ENCODE data around the gene CRAMP1.
A peak's percentile ranks its signal among the peaks of the same experiment; 100 is the strongest.

The CRAMP1 gene

GRCh38 chr16:1596516-1596915, 15.6 kb upstream of the CRAMP1 start:
- no peak overlapping the region for H3K4me2 ChIP-seq
- no peak overlapping the region for H3K9ac ChIP-seq
- TF ChIP-seq Cebpa-rat (IDR thresholded peaks at IDR 0.05), result no peak
- peaks cover 51% of the 10 kb centered on the region for H3K36me3 ChIP-seq
- no peaks in the 10 kb centered on the region for H4K20me1 ChIP-seq
- H3K4me1 ChIP-seq, result peaks cover 16% of the 10 kb centered on the region
- H3K9me3 ChIP-seq, result no peaks in the 10 kb centered on the region; the same call in 1 of the 2 replicates
- no peaks in the 10 kb centered on the region for H3K27me3 ChIP-seq
- no peak overlapping the region for H3K4me3 ChIP-seq
- no peak overlapping the region for H3K27ac ChIP-seq

GRCh38 chr16:1597154-1597553, 15.0 kb upstream of the CRAMP1 start:
- TF ChIP-seq Cebpa-rat (IDR thresholded peaks at IDR 0.05), result no peak
- Histone ChIP-seq H3K9me3 (no peaks in the 10 kb centered on the region; the same call in 1 of the 2 replicates), H3K4me1 (peaks cover 16% of the 10 kb centered on the region), H3K4me3 (no peak overlapping the region), H3K27ac (no peak overlapping the region), H3K9ac (no peak overlapping the region), H3K27me3 (no peaks in the 10 kb centered on the region), H3K36me3 (peaks cover 51% of the 10 kb centered on the region), H3K4me2 (no peak overlapping the region), H4K20me1 (no peaks in the 10 kb centered on the region)

DNA sequence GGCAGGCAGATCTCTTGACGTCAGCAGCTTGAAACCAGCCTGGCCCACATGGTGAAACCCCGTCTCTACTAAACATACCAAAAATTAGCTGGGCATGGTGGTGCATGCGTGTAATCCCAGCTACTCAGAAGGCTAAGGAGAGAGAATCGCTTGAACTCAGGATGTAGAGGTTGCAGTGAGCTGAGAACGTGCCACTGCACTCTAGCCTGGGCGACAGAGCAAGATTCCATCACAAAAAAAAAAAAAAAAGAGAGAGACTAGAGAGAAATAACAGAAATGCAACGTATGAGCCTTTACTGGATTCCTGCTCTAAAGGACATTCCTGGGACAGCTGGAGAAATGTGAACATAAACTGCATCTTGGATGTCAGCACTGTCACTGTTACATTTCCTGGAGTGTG, 11.1 kb upstream of the CRAMP1 start:
- Histone ChIP-seq H3K36me3 (peaks cover 57% of the 10 kb centered on the region), H3K27ac (no peak overlapping the region), H3K4me2 (no peak overlapping the region), H3K4me3 (no peak overlapping the region), H3K9ac (no peak overlapping the region), H3K27me3 (no peaks in the 10 kb centered on the region), H4K20me1 (no peaks in the 10 kb centered on the region), H3K4me1 (no peaks in the 10 kb centered on the region), H3K9me3 (no peaks in the 10 kb centered on the region; the same call in 1 of the 2 replicates)
- TF ChIP-seq Cebpa-rat (IDR thresholded peaks at IDR 0.05), result no peak

GRCh38 chr16:1601489-1601888, 10.7 kb upstream of the CRAMP1 start:
- Histone ChIP-seq H3K9me3 (no peaks in the 10 kb centered on the region; the same call in 1 of the 2 replicates), H3K27me3 (no peaks in the 10 kb centered on the region), H3K4me1 (no peaks in the 10 kb centered on the region), H3K36me3 (peaks cover 61% of the 10 kb centered on the region), H3K9ac (no peak overlapping the region), H4K20me1 (no peaks in the 10 kb centered on the region), H3K4me3 (no peak overlapping the region), H3K4me2 (no peak overlapping the region), H3K27ac (no peak overlapping the region)
- no peak for TF ChIP-seq Cebpa-rat (IDR thresholded peaks at IDR 0.05)

- no peak for TF ChIP-seq Cebpa-rat (IDR thresholded peaks at IDR 0.05)
- Histone ChIP-seq H3K27ac (no peak overlapping the region), H3K9ac (no peak overlapping the region), H3K27me3 (no peaks in the 10 kb centered on the region), H3K4me3 (no peak overlapping the region), H3K36me3 (peaks cover 61% of the 10 kb centered on the region), H3K4me1 (no peaks in the 10 kb centered on the region), H3K4me2 (no peak overlapping the region), H4K20me1 (no peaks in the 10 kb centered on the region), H3K9me3 (no peaks in the 10 kb centered on the region; the same call in 1 of the 2 replicates)
Observed at GRCh38 chr16:1602285-1602684, 9.9 kb upstream of the CRAMP1 start.

DNA sequence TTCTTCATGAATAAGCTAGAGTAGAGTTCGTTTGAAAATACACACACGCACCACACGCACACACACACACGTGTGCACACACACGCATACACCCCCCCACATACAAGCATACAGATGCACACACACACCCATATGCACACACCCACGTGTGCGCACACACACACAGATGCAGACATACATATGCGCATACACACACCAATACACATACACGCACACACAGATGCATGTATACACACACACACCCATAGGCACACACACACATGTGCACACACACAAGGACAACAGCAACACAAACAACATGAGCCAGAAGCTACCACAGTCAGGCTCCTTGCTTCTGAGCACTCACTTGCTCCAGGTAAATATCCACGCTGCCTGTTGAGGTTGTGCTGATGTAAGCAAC, 5.4 kb upstream of the CRAMP1 start:
- Histone ChIP-seq H3K36me3 (peaks cover 44% of the 10 kb centered on the region), H3K27ac (no peak overlapping the region), H4K20me1 (no peaks in the 10 kb centered on the region), H3K9ac (no peak overlapping the region), H3K4me2 (no peak overlapping the region), H3K27me3 (no peaks in the 10 kb centered on the region), H3K4me3 (no peak overlapping the region), H3K4me1 (peaks cover 26% of the 10 kb centered on the region), H3K9me3 (no peaks in the 10 kb centered on the region)
- TF ChIP-seq Cebpa-rat (IDR thresholded peaks at IDR 0.05), result no peak

DNA sequence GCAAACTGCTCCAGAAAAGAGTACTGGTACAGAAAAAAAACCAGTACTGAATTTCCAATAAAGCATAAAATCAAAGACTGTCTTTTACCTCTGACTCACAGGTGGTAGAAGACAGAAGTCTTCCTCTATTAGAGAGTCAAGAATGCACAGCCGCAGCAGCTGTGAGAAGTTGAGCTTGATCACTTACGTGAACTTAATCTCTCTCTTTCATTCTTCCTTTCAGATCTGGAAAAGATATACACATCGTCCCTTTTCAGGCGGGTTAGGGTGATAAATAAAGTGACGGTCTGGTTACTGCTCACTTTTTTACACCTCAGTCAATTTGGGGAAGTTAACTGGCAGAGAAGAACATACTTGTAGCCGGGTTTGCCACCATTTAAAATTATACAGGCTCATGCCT, 4.2 kb upstream of the CRAMP1 start:
- Histone ChIP-seq H3K9me3 (no peaks in the 10 kb centered on the region), H3K36me3 (peaks cover 33% of the 10 kb centered on the region), H3K27ac (no peak overlapping the region), H3K4me2 (no peak overlapping the region), H3K9ac (no peak overlapping the region), H3K27me3 (peaks cover 7% of the 10 kb centered on the region), H3K4me3 (no peak overlapping the region), H4K20me1 (peaks cover 7% of the 10 kb centered on the region), H3K4me1 (peaks cover 28% of the 10 kb centered on the region)
- no peak for TF ChIP-seq Cebpa-rat (IDR thresholded peaks at IDR 0.05)

DNA sequence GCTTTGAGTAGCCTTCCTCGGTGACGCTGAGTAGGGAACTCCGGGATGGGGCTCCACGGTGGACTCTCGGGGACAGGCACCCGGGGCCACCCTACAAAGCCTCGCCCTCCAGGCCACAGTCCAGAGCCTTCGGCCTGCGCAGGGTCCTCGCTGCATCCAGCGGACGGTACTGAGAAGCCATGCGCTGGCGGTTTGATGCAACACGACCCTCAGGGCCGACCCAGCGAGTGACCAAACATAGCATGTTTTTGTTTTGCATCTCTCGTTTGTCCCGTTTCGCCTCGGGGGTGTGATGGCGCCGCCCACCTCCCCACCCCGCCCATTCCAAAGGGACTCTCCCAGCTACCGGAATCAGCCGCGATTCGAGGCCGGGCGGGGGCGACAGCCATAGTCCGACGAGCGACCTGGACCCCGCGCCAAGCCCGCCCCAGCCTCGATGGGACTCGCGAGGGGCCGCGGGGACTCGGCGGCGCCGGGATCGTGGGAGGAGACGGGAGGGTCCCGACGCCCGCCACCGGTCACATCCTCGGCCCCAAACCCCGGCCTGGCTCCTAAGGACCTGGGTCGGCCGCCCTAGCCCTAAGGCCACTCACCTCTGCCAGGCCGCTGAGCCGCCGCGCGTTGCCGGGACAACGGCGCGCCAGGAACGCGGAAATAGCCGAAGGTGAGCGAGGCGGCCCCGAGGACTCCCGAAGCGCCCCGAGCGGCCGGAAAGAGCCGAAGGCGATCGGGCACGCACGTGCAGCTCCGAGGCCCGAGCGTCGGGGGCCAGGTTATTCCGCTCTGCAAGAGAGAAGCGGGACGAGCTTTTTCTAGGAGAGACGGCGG, 1.9 kb upstream of the CRAMP1 start:
- H3K9me3 ChIP-seq, result no peaks in the 10 kb centered on the region
- peak overlapping the region; percentile 84 for H3K9ac ChIP-seq
- H4K20me1 ChIP-seq, result peaks cover 26% of the 10 kb centered on the region
- peaks cover 29% of the 10 kb centered on the region for H3K36me3 ChIP-seq
- peaks cover 30% of the 10 kb centered on the region for H3K27me3 ChIP-seq
- TF ChIP-seq Cebpa-rat (IDR thresholded peaks at IDR 0.05), result no peak
- peaks cover 45% of the 10 kb centered on the region for H3K4me1 ChIP-seq
- H3K4me2 ChIP-seq, result peak overlapping the region; percentile 99
- H3K4me3 ChIP-seq, result peak overlapping the region; percentile 92
- H3K27ac ChIP-seq, result peak overlapping the region; percentile 77

- H4K20me1 ChIP-seq, result peaks cover 33% of the 10 kb centered on the region
- no peaks in the 10 kb centered on the region for H3K9me3 ChIP-seq
- no peak for TF ChIP-seq Cebpa-rat (IDR thresholded peaks at IDR 0.05)
- H3K4me1 ChIP-seq, result peaks cover 53% of the 10 kb centered on the region
- peak overlapping the region; percentile 92 for H3K4me3 ChIP-seq
- H3K4me2 ChIP-seq, result peak overlapping the region; percentile 99
- H3K27me3 ChIP-seq, result peaks cover 38% of the 10 kb centered on the region
- H3K36me3 ChIP-seq, result peaks cover 29% of the 10 kb centered on the region
- H3K9ac ChIP-seq, result peak overlapping the region; percentile 84
- H3K27ac ChIP-seq, result peak overlapping the region; percentile 77
Observed at GRCh38 chr16:1610899-1611632, 1.1 kb upstream of the CRAMP1 start.

GRCh38 chr16:1613211-1613622, 1.1 kb downstream of the CRAMP1 start:
- Histone ChIP-seq H3K36me3 (peaks cover 34% of the 10 kb centered on the region), H3K4me2 (peak overlapping the region; percentile 96), H3K27me3 (peaks cover 41% of the 10 kb centered on the region), H4K20me1 (peaks cover 55% of the 10 kb centered on the region), H3K4me3 (peak overlapping the region; percentile 99), H3K9ac (peak overlapping the region; percentile 92), H3K4me1 (peaks cover 56% of the 10 kb centered on the region), H3K27ac (0 out of 2 replicates have a peak overlapping the region, but pooled peaks have one; percentile 73), H3K9me3 (no peaks in the 10 kb centered on the region)
- no peak for TF ChIP-seq Cebpa-rat (IDR thresholded peaks at IDR 0.05)

Measured in BLaER1 (cell line).